IPS DF 4.7 (cell line): ENCODE results near the gene PRLR.
A peak's percentile ranks its signal among the peaks of the same experiment; 100 is the strongest.

Experiments used
- DNase-seq: peaks from one replicate; pipeline ENCODE4 v3.0.0-alpha.2; 2013; ENCODE audit warnings: low spot score; ENCODE audit errors: extremely low read depth

The PRLR gene

GRCh38 chr5:35236770-35237169, 6.5 kb upstream of the PRLR start:
- DNase-seq, result no peak

GRCh38 chr5:35233601-35234000, 3.3 kb upstream of the PRLR start:
- DNase-seq, result no peak

GRCh38 chr5:35233121-35233520, 2.8 kb upstream of the PRLR start:
- no peak for DNase-seq

- no peak for DNase-seq
These were observed 1.8 kb upstream of the PRLR start for GRCh38 chr5:35232124-35232523.

- peak; percentile 38 for DNase-seq
These were observed 930 bp downstream of the PRLR start for GRCh38 chr5:35229076-35230037.

- no peak for DNase-seq
These were observed 2.0 kb downstream of the PRLR start for GRCh38 chr5:35228310-35228709.

GRCh38 chr5:35227720-35228119, 2.6 kb downstream of the PRLR start:
- no peak for DNase-seq

GRCh38 chr5:35223787-35224395, 6.4 kb downstream of the PRLR start:
- DNase-seq, result no peak

GRCh38 chr5:35220967-35221366, 9.3 kb downstream of the PRLR start:
- DNase-seq, result no peak

GRCh38 chr5:35218981-35219380, 11.3 kb downstream of the PRLR start:
- DNase-seq, result no peak

- DNase-seq, result no peak
These were observed 16.2 kb downstream of the PRLR start for GRCh38 chr5:35214051-35214450.

GRCh38 chr5:35213608-35214007, 16.7 kb downstream of the PRLR start:
- no peak for DNase-seq

GRCh38 chr5:35212122-35212982, 17.9 kb downstream of the PRLR start:
- DNase-seq, result no peak

- DNase-seq, result no peak
These were observed 20.4 kb downstream of the PRLR start for GRCh38 chr5:35209862-35210261.

- DNase-seq, result no peak
These were observed 24.7 kb downstream of the PRLR start for GRCh38 chr5:35205606-35206005.

- DNase-seq, result no peak
These were observed 25.1 kb downstream of the PRLR start for GRCh38 chr5:35205186-35205585.

- no peak for DNase-seq
These were observed 26.9 kb downstream of the PRLR start for GRCh38 chr5:35203403-35203802.

- DNase-seq, result peak; percentile 22
These were observed 27.8 kb downstream of the PRLR start for GRCh38 chr5:35202319-35203111.

- DNase-seq, result no peak
These were observed 29.0 kb downstream of the PRLR start for GRCh38 chr5:35201291-35201690.

GRCh38 chr5:35199886-35200285, 30.4 kb downstream of the PRLR start:
- no peak for DNase-seq

GRCh38 chr5:35198686-35199085, 31.6 kb downstream of the PRLR start:
- DNase-seq, result no peak
